HG03066 (cell line): ENCODE measurements around the gene MIA2.
"Not testable (repeated sequence)": the region's sequence is repeated elsewhere in the genome, so short reads cannot be mapped to it uniquely, and the experiment has no call there.

Experiments
- ATAC-seq: cut with Tn5 transposase; IDR thresholded peaks from one replicate; pipeline ENCODE4 v1.9.1; 2021; ENCODE audit warnings: low read depth; ENCODE audit not compliant: unreplicated experiment

Gene MIA2

GRCh38 chr14:39231751-39232553, 1.8 kb upstream of the MIA2 start:
- ATAC-seq = not testable (repeated sequence)

- no peak for ATAC-seq
These were observed 930 bp upstream of the MIA2 start for GRCh38 chr14:39232554-39233415.

- not testable (repeated sequence) for ATAC-seq
These were observed 1.3 kb downstream of the MIA2 start for GRCh38 chr14:39234986-39235385.

GRCh38 chr14:39235466-39235865, 1.8 kb downstream of the MIA2 start:
- ATAC-seq = not testable (repeated sequence)

GRCh38 chr14:39240769-39241168, 7.1 kb downstream of the MIA2 start:
- ATAC-seq = no peak

- no peak for ATAC-seq
These were observed 7.9 kb downstream of the MIA2 start for GRCh38 chr14:39241637-39242036.

GRCh38 chr14:39243831-39244230, 10.1 kb downstream of the MIA2 start:
- no peak for ATAC-seq

- ATAC-seq = no peak
These were observed 12.9 kb downstream of the MIA2 start for GRCh38 chr14:39246618-39247017.

GRCh38 chr14:39247256-39247655, 13.5 kb downstream of the MIA2 start:
- no peak for ATAC-seq

GRCh38 chr14:39251547-39251946, 17.8 kb downstream of the MIA2 start:
- ATAC-seq = no peak

- not testable (repeated sequence) for ATAC-seq
These were observed 23.7 kb downstream of the MIA2 start for GRCh38 chr14:39257388-39257787.

GRCh38 chr14:39258782-39259545, 25.2 kb downstream of the MIA2 start:
- no peak for ATAC-seq

- ATAC-seq = not testable (repeated sequence)
These were observed 26.4 kb downstream of the MIA2 start for GRCh38 chr14:39260161-39260560.

GRCh38 chr14:39262214-39262613, 28.5 kb downstream of the MIA2 start:
- ATAC-seq = not testable (repeated sequence)

GRCh38 chr14:39264057-39264456, 30.3 kb downstream of the MIA2 start:
- no peak for ATAC-seq

GRCh38 chr14:39264558-39264957, 30.8 kb downstream of the MIA2 start:
- no peak for ATAC-seq

GRCh38 chr14:39265033-39265432, 31.3 kb downstream of the MIA2 start:
- ATAC-seq = no peak

- ATAC-seq = no peak
These were observed 32.2 kb downstream of the MIA2 start for GRCh38 chr14:39265806-39266524.

- ATAC-seq = peak; percentile 42
These were observed 32.8 kb downstream of the MIA2 start for GRCh38 chr14:39266525-39266870.

GRCh38 chr14:39266871-39267607, 33.3 kb downstream of the MIA2 start:
- ATAC-seq = peak; percentile 77
